CD1c-positive myeloid dendritic cell (primary cell): ENCODE results near the gene APOB.

Experiments used
- DNase-seq: peaks from one replicate; pipeline ENCODE4 v3.0.0-alpha.2; 2016; ENCODE audit errors: extremely low spot score

Gene APOB

GRCh38 chr2:20984408-20984807 is 59.5 kb downstream of the APOB start:
- no peak for DNase-seq

GRCh38 chr2:20983844-20984243 is 60.0 kb downstream of the APOB start:
- no peak for DNase-seq

- DNase-seq = no peak
Measured at GRCh38 chr2:20982861-20983260, 61.0 kb downstream of the APOB start.

GRCh38 chr2:20977520-20978180 is 66.2 kb downstream of the APOB start:
- DNase-seq = no peak

GRCh38 chr2:20976527-20976926 is 67.3 kb downstream of the APOB start:
- no peak for DNase-seq

GRCh38 chr2:20972792-20973565 is 70.9 kb downstream of the APOB start:
- no peak for DNase-seq

- no peak for DNase-seq
Measured at GRCh38 chr2:20972110-20972509, 71.8 kb downstream of the APOB start.

- DNase-seq = no peak
Measured at GRCh38 chr2:20970068-20970467, 73.8 kb downstream of the APOB start.

GRCh38 chr2:20966061-20966595 is 77.7 kb downstream of the APOB start:
- DNase-seq = no peak

GRCh38 chr2:20965221-20965620 is 78.7 kb downstream of the APOB start:
- no peak for DNase-seq

- no peak for DNase-seq
Measured at GRCh38 chr2:20963867-20964266, 80.0 kb downstream of the APOB start.

GRCh38 chr2:20962939-20963557 is 80.8 kb downstream of the APOB start:
- peak; percentile 65 for DNase-seq

GRCh38 chr2:20961858-20962257 is 82.0 kb downstream of the APOB start:
- DNase-seq = no peak

GRCh38 chr2:20960003-20960402 is 83.9 kb downstream of the APOB start:
- no peak for DNase-seq

- no peak for DNase-seq
Measured at GRCh38 chr2:20959252-20959651, 84.6 kb downstream of the APOB start.

GRCh38 chr2:20957788-20958525 is 85.9 kb downstream of the APOB start:
- DNase-seq = no peak

- DNase-seq = no peak
Measured at GRCh38 chr2:20955277-20956026, 88.4 kb downstream of the APOB start.

GRCh38 chr2:20953146-20953824 is 90.6 kb downstream of the APOB start:
- DNase-seq = no peak
